HCEC 1CT (cell line): ENCODE results near the gene METTL3.
"Not testable (repeated sequence)": the region's sequence is repeated elsewhere in the genome, so short reads cannot be mapped to it uniquely, and the experiment has no call there.

Experiments
- DNase-seq: peaks from one replicate; pipeline ENCODE4 v3.0.0-alpha.2; 2017

Gene METTL3

DNA sequence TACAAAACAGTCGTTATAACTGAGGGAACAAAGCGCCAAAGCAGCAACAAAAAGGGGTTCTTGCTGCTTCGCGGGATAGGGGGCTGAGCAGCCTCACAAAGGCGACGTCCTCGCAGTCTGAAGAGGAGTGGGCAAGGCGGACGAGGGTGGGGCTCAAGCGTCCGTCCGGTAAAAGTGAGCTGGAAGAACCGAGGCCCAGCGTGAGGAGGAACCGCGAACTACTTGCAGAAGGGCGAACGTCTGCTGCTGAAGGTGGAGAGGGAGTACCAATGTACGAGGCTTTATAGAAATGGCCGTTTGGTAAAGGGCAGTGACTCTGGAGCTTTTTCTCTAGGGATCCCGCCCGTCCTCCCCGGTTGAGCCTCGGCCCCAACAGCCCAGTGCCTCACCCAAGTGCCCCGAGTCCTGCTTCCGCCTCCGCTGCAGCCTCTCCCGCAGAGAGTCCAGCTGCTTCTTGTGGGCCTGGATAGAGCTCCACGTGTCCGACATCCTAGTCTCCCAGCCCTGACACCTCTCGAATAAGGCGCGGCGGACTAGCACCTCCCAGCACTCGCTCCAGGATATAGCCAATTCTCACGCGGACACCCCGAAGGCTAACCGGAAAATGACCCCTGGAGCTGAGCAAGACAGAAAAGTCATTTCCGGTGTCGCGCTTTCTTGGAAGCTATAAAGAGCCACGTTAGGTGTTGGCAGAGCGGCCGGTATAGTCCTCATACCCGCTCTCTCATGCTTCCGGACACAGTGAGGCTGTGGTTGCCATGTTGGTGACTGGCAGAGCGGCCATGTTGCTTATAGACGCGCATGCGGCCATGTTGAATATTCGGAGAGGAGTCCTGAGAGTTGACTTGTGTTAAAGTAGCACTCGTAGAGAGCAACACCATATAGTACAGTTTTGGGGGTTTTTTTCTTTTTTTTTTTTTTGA is at the start of gene METTL3:
Gene METTL3, minus strand, starts transcription at position 606 of the 923 bp plus-strand sequence. Its CDS starts 117 bp downstream, at position 489.
- peak; percentile 100 for DNase-seq

DNA sequence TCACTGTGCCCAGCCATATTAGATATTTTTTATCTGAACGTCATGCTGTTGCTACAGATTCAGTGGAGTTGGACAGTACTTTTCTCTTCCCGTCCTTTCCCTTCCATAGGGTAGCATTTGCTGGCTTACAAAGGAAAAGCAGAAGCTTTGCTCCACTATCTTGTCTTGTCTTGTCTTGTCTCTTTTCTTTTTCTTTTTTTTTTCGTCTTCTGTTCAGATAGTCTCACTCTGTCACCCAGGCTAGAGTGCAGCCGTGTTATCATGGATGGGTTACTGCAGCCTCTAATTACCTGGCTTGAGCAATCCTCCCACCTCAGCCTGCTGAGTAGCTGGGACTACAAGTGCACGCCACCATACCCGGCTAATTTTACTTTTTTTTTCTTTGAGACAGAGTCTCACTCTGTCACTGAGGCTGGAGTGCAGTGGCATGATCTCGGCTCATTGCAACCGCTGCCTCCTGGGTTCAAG is 47.6 kb upstream of the METTL3 start:
- DNase-seq: no peak

GRCh38 chr14:21557084-21557901 is 46.2 kb upstream of the METTL3 start:
- peak; percentile 63 for DNase-seq

DNA sequence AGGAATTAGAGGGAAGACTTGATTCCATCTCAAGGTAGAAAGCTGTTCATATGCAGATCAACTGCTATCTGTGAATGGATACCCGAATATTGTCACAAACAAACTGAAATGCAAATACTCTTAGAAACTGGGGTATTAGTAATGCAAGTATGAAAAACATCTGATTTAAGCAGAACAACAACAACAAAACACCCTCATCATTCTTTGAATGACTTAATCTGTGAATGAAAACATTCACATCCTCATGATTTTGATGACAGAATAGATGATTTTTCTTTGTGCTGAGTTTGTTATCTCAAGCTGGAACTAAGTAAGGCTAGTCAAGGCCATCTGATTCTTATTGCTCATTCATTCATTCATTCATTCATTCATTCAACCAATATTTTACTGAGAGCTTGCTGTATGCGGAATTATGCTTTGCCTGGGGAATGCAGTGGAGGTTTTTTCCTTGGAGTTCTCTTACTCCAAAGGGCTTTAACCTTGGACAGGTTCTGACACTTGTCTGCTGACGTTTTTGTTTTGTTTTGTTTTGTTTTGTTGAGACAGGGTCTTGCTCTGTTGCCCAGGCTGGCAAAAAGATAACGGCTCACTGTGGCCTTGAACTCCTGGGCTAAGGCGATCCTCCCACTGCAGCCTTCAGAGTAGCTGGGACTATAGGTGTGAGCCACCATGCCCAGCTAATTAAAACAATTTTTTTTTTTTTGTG is 45.4 kb upstream of the METTL3 start:
- no peak for DNase-seq

DNA sequence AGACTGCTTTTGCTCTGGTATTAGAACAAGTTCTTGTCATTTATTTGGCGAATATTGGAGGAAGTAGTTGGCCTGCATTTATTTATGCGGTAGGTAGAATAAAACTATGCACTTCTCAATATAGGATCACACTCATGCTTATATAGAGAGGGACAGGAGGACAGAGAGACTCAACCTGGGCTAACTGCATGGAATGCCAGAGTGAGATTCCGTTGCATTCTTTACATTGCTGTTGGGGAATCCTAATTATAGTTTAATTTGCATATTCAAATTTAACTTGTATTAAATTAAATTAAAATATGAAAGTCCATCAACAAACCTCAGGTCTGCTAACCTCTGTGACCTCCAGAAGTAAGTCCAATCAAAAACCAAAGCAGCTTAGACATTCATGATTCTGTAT is 42.1 kb upstream of the METTL3 start:
- DNase-seq: no peak

GRCh38 chr14:21544588-21544987 is 33.4 kb upstream of the METTL3 start:
- not testable (repeated sequence) for DNase-seq

- no peak for DNase-seq
Measured at GRCh38 chr14:21543963-21544362, 32.8 kb upstream of the METTL3 start.

GRCh38 chr14:21543521-21543960 is 32.4 kb upstream of the METTL3 start:
- no peak for DNase-seq

DNA sequence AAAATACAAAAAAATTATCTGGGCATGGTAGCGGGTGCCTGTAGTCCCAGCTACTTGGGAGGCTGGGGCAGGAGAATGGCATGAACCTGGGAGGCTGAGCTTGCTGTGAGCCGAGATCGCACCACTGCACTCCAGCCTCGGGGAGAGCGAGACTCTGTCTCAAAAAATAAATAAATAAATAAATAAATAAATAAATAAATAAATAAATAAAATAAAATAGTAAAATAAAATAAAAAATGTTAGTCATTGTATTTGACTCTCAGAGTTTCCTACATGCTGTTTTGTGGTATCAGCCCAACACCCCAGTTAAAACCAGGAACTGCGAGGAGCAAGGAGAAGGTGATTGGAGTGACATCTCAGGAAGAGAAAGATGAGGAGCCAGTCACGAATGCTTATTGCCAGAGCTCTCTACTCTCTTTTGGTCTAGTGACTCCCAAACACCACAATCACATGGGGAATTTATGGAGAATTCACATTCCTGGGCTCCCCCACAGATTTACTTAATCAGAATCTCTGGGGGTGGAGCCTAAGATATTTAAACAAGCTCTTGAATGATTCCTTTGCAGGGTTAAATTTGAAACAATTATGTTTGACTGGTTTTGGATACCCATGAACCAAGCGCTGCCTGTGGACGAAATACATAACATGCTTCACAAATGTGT is 30.4 kb upstream of the METTL3 start:
- DNase-seq: no peak

DNA sequence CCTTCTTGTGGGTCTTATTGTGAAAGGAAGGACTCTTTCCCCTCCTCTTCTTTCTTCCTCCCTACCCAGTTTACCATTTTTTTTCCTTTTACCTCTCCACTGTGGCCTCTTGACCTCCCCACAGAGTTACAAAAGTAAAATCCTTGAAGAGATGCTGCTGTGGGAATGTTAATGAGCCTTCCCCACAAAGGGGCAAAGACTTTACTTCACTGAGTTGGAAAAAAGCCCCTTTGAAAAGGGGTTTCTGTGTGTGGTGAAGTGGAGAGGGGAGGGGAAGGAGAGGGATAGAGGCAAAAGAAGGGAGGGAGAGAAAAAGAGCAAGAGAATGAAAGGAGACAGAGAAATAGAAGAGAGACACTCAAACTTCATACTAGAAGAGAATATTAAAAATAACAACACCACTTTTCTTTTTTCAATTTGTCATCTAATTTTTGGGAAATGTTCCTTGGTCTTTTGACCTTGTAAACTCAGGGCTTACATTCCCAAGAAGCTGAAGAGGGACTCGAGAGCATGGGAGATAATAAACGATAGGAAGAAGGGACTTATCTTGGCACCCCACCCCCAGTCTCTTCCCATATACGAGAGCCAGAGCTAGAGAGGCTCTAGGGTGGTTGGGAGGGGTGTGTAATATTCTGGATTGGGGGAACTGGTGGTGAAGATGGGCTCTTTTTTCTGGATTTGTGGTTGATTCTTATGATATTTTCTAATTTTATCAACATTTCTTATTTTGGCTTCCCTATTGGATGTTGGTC is 28.2 kb upstream of the METTL3 start:
- no peak for DNase-seq

- no peak for DNase-seq
Measured at GRCh38 chr14:21537090-21537424, 25.9 kb upstream of the METTL3 start.

DNA sequence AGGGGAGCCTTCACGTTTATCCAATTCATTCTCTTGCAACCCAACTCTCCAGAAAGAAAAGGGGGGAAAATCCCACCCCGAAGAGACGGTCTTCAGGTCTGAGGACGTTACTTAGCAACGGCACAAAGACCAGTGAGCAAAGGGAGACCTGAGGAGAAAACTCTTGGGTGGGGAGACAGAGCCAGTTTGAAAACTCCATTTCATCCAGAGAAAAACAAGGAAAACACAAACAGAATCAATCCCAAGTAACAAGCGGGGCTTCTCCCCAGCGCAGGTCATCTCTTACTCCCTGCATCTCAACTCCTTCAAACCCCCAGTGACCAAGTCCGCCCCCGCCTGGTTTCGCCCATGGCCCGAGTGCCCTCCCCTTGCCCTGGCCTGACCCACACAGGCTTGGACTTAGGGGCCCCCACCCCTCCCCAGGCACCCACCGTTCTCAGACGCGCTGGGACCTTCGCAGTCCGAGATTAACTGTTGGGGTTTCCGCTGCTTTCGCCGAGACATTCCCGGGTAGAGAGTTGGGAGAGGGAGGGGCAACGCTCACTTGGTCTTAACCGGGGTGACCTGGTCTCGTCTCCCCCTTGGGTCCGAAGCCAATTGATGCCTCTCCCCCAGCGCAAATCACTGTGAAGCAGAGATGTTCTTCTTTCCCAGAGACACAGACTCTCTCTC is 25.4 kb upstream of the METTL3 start:
- no peak for DNase-seq

- DNase-seq: no peak
Measured at GRCh38 chr14:21535545-21536417, 24.6 kb upstream of the METTL3 start.

- DNase-seq: no peak
Measured at GRCh38 chr14:21534576-21534975, 23.4 kb upstream of the METTL3 start.

- no peak for DNase-seq
Measured at GRCh38 chr14:21533294-21533693, 22.2 kb upstream of the METTL3 start.

DNA sequence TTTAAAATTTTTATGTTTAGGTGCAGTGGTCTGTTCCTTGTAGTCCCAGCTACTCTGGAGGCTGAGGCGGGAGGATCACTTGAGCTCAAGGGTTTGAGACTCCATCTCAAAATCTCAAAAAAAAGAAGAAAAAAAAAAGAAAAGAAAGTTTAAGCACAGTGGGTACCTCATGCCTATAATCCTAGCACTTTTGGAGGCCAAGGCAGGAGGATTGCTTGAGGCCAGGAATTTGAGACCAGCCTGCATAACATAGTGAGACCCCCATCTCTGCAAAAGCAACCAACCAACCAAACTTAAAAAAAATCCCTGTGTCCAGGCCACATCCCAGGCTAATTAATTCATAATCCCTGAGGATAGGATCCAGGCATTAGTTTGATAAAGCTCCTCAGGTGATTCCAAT is 18.4 kb upstream of the METTL3 start:
- DNase-seq: no peak

GRCh38 chr14:21528381-21529348 is 17.5 kb upstream of the METTL3 start:
- no peak for DNase-seq

GRCh38 chr14:21527318-21527679 is 16.2 kb upstream of the METTL3 start:
- DNase-seq: no peak
